Non-pigmented ciliary epithelial cell (primary cell): Measurements from ENCODE around the gene SV2B.
A peak's percentile ranks its signal among the peaks of the same experiment; 100 is the strongest.
"Not testable (repeated sequence)": the region's sequence is repeated elsewhere in the genome, so short reads cannot be mapped to it uniquely, and the experiment has no call there.

Experiments used
- DNase-seq: peaks from one replicate; pipeline ENCODE4 v3.0.0-alpha.2; 2010; ENCODE audit warnings: low read depth

The SV2B gene

DNA sequence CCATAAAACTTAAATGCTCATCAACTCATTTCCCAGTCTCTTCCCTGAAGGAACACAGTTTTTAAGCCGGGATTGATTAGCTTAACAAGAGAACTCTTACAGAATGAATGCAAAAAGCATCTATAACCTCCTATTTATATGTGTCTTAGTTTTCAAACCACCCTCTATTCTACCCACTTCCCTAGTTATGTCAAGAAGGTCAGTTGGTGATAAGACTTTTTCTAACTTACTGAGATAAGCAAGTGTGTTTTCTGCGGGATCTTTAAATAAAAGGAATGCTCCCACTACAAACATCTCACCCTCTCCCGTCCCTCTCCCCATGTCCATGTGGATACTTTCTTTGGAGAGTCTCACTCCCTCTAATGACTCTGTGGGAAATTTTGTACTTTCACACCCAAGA lies 218.5 kb downstream of the SV2B start:
- DNase-seq: no peak

GRCh38 chr15:91318931-91319330 lies 218.9 kb downstream of the SV2B start:
- DNase-seq: no peak

GRCh38 chr15:91319371-91320059 lies 219.5 kb downstream of the SV2B start:
- DNase-seq: no peak

DNA sequence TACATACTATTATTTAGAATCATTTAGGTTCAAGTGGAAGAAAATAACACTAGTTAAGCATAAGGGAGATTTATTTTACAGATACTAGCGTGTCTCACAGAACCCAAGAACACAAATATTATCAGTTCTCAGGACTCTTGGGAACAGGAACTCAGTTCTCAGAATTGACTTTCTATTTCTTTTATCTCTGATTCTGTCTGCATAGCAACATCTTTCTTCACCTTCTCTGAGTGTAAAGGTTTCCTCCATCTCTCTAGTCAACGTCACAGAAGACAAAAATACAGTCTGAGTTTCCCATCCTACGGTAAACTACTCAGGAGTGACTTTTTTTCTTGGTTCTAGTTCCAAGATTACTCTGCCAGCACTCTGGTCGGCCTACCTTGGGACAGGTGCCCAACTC lies 220.0 kb downstream of the SV2B start:
- no peak for DNase-seq

DNA sequence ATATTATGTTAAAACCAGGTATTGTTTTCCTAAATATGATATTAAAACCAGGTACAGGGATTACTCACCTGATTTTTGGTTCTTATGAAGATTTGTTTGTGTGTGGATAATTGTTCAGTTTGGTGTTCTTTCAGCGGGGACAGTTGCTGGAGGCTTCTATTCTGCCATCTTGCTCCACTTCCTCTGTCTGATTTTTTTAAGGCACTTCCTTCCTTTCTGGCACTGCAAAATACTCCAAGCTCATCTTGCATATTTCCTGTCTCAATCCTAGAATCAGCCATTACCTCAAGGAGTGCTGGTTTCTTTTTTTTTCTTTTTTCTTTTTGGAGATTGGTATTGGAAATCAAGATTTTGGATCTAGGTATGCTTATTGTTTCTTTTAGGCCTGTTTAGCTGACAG lies 229.9 kb downstream of the SV2B start:
- DNase-seq: no peak

DNA sequence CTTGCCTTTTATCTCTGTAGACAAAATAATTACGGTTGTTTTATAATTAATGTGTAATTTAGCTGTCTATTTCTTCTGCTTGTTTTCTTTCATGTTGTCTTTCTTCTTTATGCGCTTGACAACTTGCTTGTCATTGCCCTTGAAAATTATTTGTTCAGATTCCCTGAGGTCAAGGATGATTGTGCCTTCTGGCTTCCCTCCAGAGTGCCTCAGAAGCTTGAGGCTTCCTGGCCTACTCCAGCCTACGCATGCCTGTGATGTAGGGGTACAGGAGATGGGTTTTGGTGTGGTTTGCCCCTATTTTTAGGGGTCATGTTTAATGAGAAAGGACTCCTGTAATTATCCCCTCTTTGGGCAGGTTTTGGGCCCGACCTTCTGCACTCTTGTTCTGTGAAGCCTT lies 231.5 kb downstream of the SV2B start:
- no peak for DNase-seq

- no peak for DNase-seq
Observed at GRCh38 chr15:91335702-91336101, 235.6 kb downstream of the SV2B start.

- DNase-seq: no peak
Observed at GRCh38 chr15:91336687-91337086, 236.6 kb downstream of the SV2B start.

DNA sequence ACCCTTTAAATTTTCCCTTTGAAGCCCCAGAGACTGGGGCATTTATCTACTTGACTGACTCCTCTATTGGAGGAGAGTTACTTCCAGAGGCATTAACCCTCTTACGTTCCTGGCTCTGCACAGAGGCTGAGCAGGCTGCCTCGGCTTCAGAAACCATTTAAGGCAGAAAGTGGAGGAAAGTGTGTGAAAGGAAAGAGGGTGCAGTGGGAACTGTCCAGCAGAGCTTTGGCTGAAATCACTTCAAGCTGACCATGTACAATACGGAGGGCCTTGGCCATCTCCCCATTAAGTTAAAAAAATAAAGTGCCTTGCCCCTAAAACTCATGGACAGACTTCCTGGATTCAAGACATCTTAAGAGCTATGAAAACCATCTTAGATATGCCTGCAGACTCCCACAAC lies 238.7 kb downstream of the SV2B start:
- DNase-seq: peak; percentile 9

GRCh38 chr15:91342097-91342496 lies 242.0 kb downstream of the SV2B start:
- no peak for DNase-seq

- not testable (repeated sequence) for DNase-seq
Observed at GRCh38 chr15:91344912-91345311, 244.9 kb downstream of the SV2B start.

- no peak for DNase-seq
Observed at GRCh38 chr15:91345736-91346135, 245.7 kb downstream of the SV2B start.

DNA sequence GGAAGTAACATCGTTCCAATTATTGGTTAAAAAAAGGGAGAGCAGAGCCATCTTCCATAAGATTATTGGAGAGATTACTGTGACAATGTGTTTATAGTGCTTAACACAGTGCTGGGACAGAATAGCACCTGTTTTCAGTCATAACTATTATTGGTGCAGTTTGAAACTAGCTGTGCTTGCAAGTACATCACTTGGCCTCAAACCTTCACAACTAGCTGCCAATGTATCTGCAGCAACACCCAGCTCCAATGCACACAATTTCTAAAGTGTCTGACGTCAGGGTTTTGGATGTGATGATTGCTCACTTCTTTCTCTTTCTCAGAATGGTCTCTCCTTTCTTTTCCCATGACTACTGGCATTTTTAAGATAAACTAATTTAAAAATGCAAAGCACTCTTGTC lies 246.2 kb downstream of the SV2B start:
- DNase-seq: no peak

- no peak for DNase-seq
Observed at GRCh38 chr15:91348752-91349500, 248.9 kb downstream of the SV2B start.
